ENCODE results near the gene SRCAP. TPM values are rescaled to one million over a fixed set of nuclear protein-coding genes. Genes with fewer than 3 reads are reported as not detected.

Gene SRCAP
- total RNA-seq, 4 donors from 2014 or later: 31.6 to 59.3 (median 41.0) TPM

- no peak overlapping the region for H3K4me3 ChIP-seq
- H3K27me3 ChIP-seq: no peaks in the 10 kb centered on the region
- peaks cover 78 to 100% (median 100%) of the 10 kb centered on the region in 4 donors for H3K36me3 ChIP-seq
- no peaks in the 10 kb centered on the region for H3K9me3 ChIP-seq
- no peak for TF ChIP-seq CTCF (IDR thresholded peaks at IDR 0.05)
- no peak for TF ChIP-seq EP300 (IDR thresholded peaks at IDR 0.05)
- peaks cover 13 to 61% (median 43%) of the 10 kb centered on the region in 4 donors for H3K4me1 ChIP-seq
- intact Hi-C loops (cut with DNase I): no loop called here
- 84% methylated on average over 4 of the region's 4 CpGs for WGBS
- no peak for DNase-seq (ENCODE audit: extremely low spot score)
- no peak overlapping the region for H3K27ac ChIP-seq (replicated peaks in 1 of 4)
Measured at GRCh38 chr16:30665830-30666190, 33.2 kb upstream of the SRCAP start.

- peaks cover 5 to 53% (median 34%) of the 10 kb centered on the region in 4 donors for H3K4me1 ChIP-seq
- no peak overlapping the region for H3K4me3 ChIP-seq
- intact Hi-C loops (cut with DNase I): no loop called here
- TF ChIP-seq CTCF (IDR thresholded peaks at IDR 0.05) (no peak), POLR2A (IDR thresholded peaks at IDR 0.05; ENCODE audit: low read depth) (no peak), EP300 (IDR thresholded peaks at IDR 0.05) (no peak), POLR2AphosphoS5 (IDR thresholded peaks at IDR 0.05) (no peak)
- no peak overlapping the region for H3K27ac ChIP-seq (replicated peaks in 1 of 4)
- peaks cover 78 to 100% (median 95%) of the 10 kb centered on the region in 4 donors for H3K36me3 ChIP-seq
- no peaks in the 10 kb centered on the region for H3K27me3 ChIP-seq
- H3K9me3 ChIP-seq: no peaks in the 10 kb centered on the region
- no peak for DNase-seq (ENCODE audit: extremely low spot score)
- WGBS: 69% methylated on average over 7 of the region's 7 CpGs
Measured at GRCh38 chr16:30666681-30667080, 32.3 kb upstream of the SRCAP start.

- intact Hi-C loops (cut with DNase I): no loop called here
Measured at GRCh38 chr16:30667361-30667905, 31.5 kb upstream of the SRCAP start.

GRCh38 chr16:30668393-30668792 is 30.6 kb upstream of the SRCAP start:
- 98% methylated on average over 4 of the region's 12 CpGs for WGBS
- H3K27me3 ChIP-seq: no peaks in the 10 kb centered on the region
- H3K27ac ChIP-seq (replicated peaks in 1 of 4): no peak overlapping the region
- DNase-seq (ENCODE audit: extremely low spot score): no peak
- no peak overlapping the region for H3K4me3 ChIP-seq
- peaks cover 4 to 35% (median 17%) of the 10 kb centered on the region in 4 donors for H3K4me1 ChIP-seq
- no peaks in the 10 kb centered on the region for H3K9me3 ChIP-seq
- intact Hi-C loops (cut with DNase I): no loop called here
- H3K36me3 ChIP-seq: peaks cover 66 to 84% (median 78%) of the 10 kb centered on the region in 4 donors
- TF ChIP-seq POLR2AphosphoS5 (IDR thresholded peaks at IDR 0.05) (no peak), EP300 (IDR thresholded peaks at IDR 0.05) (no peak), CTCF (IDR thresholded peaks at IDR 0.05) (no peak), POLR2A (IDR thresholded peaks at IDR 0.05; ENCODE audit: low read depth) (no peak)

More at GRCh38 chr16:30667361-30667905, 31.5 kb upstream of the SRCAP start:
- no peaks in the 10 kb centered on the region for H3K27me3 ChIP-seq
- TF ChIP-seq CTCF (IDR thresholded peaks at IDR 0.05) (no peak), POLR2A (IDR thresholded peaks at IDR 0.05; ENCODE audit: low read depth) (no peak), POLR2AphosphoS5 (IDR thresholded peaks at IDR 0.05) (no peak), EP300 (IDR thresholded peaks at IDR 0.05) (no peak)
- H3K4me3 ChIP-seq: no peak overlapping the region
- no peaks in the 10 kb centered on the region for H3K9me3 ChIP-seq
- 93% methylated on average over 10 of the region's 11 CpGs for WGBS
- no peak overlapping the region for H3K27ac ChIP-seq (replicated peaks in 1 of 4)
- no peak for DNase-seq (ENCODE audit: extremely low spot score)
- H3K4me1 ChIP-seq: peaks cover 4 to 45% (median 26%) of the 10 kb centered on the region in 4 donors
- H3K36me3 ChIP-seq: peaks cover 76 to 94% (median 88%) of the 10 kb centered on the region in 4 donors

Measured in esophagus muscularis mucosa (tissue), 4 donors.